Endothelial cell of umbilical vein (primary cell): ENCODE results near the gene CCDC30. TPM values are rescaled to one million over a fixed set of nuclear protein-coding genes. Genes with fewer than 3 reads are reported as not detected.

Experiments
- BruUV-seq: library from RNA; stranded (reverse); fragments of 400-500 nt; replicated peaks from 2 replicates; lab custom pipeline; 2021; lab: Mats Ljungman, UMichigan
- CTCF ChIA-PET: fragments of 300-600, 350-600 bp; sonication (Branson Sonifier 250); formaldehyde crosslinking; loops from one replicate; lab custom pipeline; 2021; ENCODE audit warnings: antibody characterized with exemption, inconsistent platforms; lab: Charles Lee
- POLR2A ChIA-PET: fragments of 300-600, 350-600 bp; sonication (Branson Sonifier 250); formaldehyde crosslinking; loops from one replicate; lab custom pipeline; 2021; ENCODE audit warnings: antibody characterized with exemption, inconsistent platforms; lab: Charles Lee
- DNase-seq: peaks from one replicate; pipeline ENCODE4 v3.0.0-alpha.2; 2011; ENCODE audit warnings: low read depth, low spot score
- FAIRE-seq: peaks from 2 replicates; lab custom pipeline; 2011; peaks lifted over from hg19 to GRCh38; lab: Jason Lieb, UNC
- H2AFZ ChIP-seq: 2 replicates; pipeline ENCODE4 v1.6.0; 2012; ENCODE audit warnings: low read depth, low read length, control low read depth, inconsistent platforms
- H3K27ac ChIP-seq: 2 replicates; pipeline ENCODE4 v1.5.1; 2011; ENCODE audit warnings: low read depth, mild to moderate bottlenecking, control low read depth, low read length, moderate library complexity; ENCODE audit not compliant: insufficient read depth
- H3K27me3 ChIP-seq, 2 experiments: 2 replicates each; pipeline versions ENCODE4 v1.6.0 to v1.6.1; 2011; ENCODE audit warnings: low read length in 2 of 2, mixed read lengths in 1 of 2; ENCODE audit not compliant: control insufficient read depth in 2 of 2, insufficient read depth in 2 of 2
- H3K36me3 ChIP-seq, 2 experiments: 2 replicates in 1 of 2; 3 replicates in 1 of 2; pipeline ENCODE4 v1.5.1; 2011; ENCODE audit warnings: low read length in 2 of 2, mild to moderate bottlenecking in 1 of 2, moderate library complexity in 1 of 2; ENCODE audit not compliant: control insufficient read depth in 2 of 2, insufficient read depth in 2 of 2; ENCODE audit errors: extremely low read depth in 1 of 2
- H3K4me1 ChIP-seq: 3 replicates; pipeline ENCODE4 v1.5.1; 2011; ENCODE audit warnings: mild to moderate bottlenecking, low read length; ENCODE audit not compliant: control insufficient read depth, insufficient read depth; ENCODE audit errors: extremely low read depth
- H3K4me2 ChIP-seq: 2 replicates; pipeline ENCODE4 v1.6.1; 2011; ENCODE audit warnings: low read length, control low read depth, mixed read lengths; ENCODE audit not compliant: insufficient read depth
- H3K4me3 ChIP-seq, 3 experiments: fragments of 200-600 bp in 1 of 3; sonication (generic), shearing (Covaris generic) in 1 of 3; replicated peaks in 1 of 3; 2 replicates each; pipeline ENCODE4 v1.5.1; 2011 to 2016; ENCODE audit warnings: control low read depth in 3 of 3, low read length in 3 of 3, mild to moderate bottlenecking in 2 of 3, inconsistent platforms in 1 of 3, low read depth in 1 of 3, moderate library complexity in 1 of 3; ENCODE audit not compliant: insufficient read depth in 1 of 3
- H3K79me2 ChIP-seq: 2 replicates; pipeline ENCODE4 v1.6.0; 2012; ENCODE audit warnings: low read length, inconsistent platforms; ENCODE audit not compliant: control insufficient read depth, insufficient read depth
- H3K9ac ChIP-seq: replicated peaks from 2 replicates; pipeline ENCODE3; 2011; ENCODE audit warnings: low read length, control low read depth; ENCODE audit not compliant: insufficient read depth; ENCODE audit errors: extremely low read depth
- H3K9me1 ChIP-seq: replicated peaks from 3 replicates; pipeline ENCODE4 v1.6.0; 2011; ENCODE audit warnings: mild to moderate bottlenecking, low read length; ENCODE audit not compliant: control insufficient read depth, insufficient read depth; ENCODE audit errors: extremely low read depth
- H3K9me3 ChIP-seq: replicated peaks from 2 replicates; pipeline ENCODE4 v1.5.1; 2012; ENCODE audit warnings: low read length, inconsistent platforms; ENCODE audit not compliant: control insufficient read depth, insufficient read depth
- H4K20me1 ChIP-seq: replicated peaks from 2 replicates; pipeline ENCODE3; 2011; ENCODE audit warnings: mild to moderate bottlenecking, low read length; ENCODE audit not compliant: control insufficient read depth, insufficient read depth; ENCODE audit errors: extremely low read depth
- JUN ChIP-seq: IDR thresholded peaks from 2 replicates; pipeline ENCODE4 v1.6.1; 2011; ENCODE audit warnings: borderline replicate concordance, low read depth; ENCODE audit not compliant: insufficient read length, insufficient read depth
- MYC ChIP-seq: IDR thresholded peaks from one replicate; pipeline ENCODE4 v1.6.1; 2011; ENCODE audit warnings: mild to moderate bottlenecking, low read depth, low read length
- POLR2A ChIP-seq: IDR thresholded peaks from 2 replicates; pipeline ENCODE4 v1.6.1; 2012; ENCODE audit warnings: low read depth, mild to moderate bottlenecking, control low read depth, low read length
- dilution Hi-C: fragments of 300-500 bp; cut with MboI; formaldehyde crosslinking; loops from one replicate; pipeline ENCODE4 v1.15.0; 2019; ENCODE audit warnings: low sequenced_read_pairs; ENCODE audit not compliant: extremely low pct_ligation_motif_present
- intact Hi-C: fragments of 100-400 bp; cut with micrococcal nuclease; formaldehyde crosslinking; loops from one replicate; pipeline ENCODE4 v1.10.0; 2022
- polyA plus RNA-seq, 4 experiments: library from polyadenylated mRNA; depleted of rRNA in 3 of 4; stranded (reverse) in 3 of 4; unstranded in 1 of 4; fragments of >200 nt; gene quantifications; 2 replicates each; pipeline versions ENCODE4 v1.2.1 to v1.2.3, GENCODE V29; 2011 to 2012; ENCODE audit warnings: missing spikeins in 1 of 4
- total RNA-seq: library from RNA; stranded (reverse); gene quantifications from 2 replicates; pipeline ENCODE4 v1.2.3, GENCODE V29; 2021
- TF ChIP-seq, protein P1 (sequence below), 2 donors: IDR thresholded peaks; 1 replicate in 1 of 2; 2 replicates in 1 of 2; pipeline ENCODE4 v1.5.1; 2011; ENCODE audit warnings: low read length in 2 of 2, mild to moderate bottlenecking in 2 of 2, moderate library complexity in 2 of 2, control low read depth in 1 of 2, inconsistent platforms in 1 of 2, low read depth in 1 of 2; ENCODE audit not compliant: insufficient read depth in 1 of 2; ENCODE audit errors: extremely low read depth in 1 of 2
- TF ChIP-seq, protein P2 (sequence below): IDR thresholded peaks from 2 replicates; pipeline ENCODE4 v1.6.1; 2011; ENCODE audit not compliant: insufficient read depth, insufficient read length

Gene CCDC30
- total and polyA plus RNA-seq, 2 donors (not counting 3 experiments of a cell fraction or from before 2014, with no cell fraction given) = 0.19 to 2.9 TPM

DNA sequence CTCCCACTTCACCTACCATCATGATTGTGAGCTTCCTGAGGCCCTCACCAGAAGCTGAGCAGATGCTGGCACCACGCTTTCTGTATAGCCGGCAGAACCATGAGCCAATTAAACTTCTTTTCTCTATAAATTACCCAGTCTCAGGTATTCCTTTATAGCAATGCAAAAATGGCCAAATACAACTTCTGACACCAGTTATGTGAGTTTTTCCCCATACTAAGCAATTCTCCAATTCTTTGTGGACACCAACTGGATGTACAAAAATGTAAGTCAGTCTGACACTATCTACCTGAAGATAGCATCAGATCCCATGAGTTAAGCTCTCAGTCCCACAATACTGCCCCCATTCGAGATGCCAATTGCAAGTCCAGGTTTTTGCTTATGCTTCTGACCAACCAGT lies 129.7 kb downstream of the CCDC30 start:
- Histone ChIP-seq H3K4me1 (no peaks in the 10 kb centered on the region), H3K9me3 (no peaks in the 10 kb centered on the region), H3K4me2 (no peak overlapping the region), H3K4me3 (no peak overlapping the region), H3K36me3 (no peaks in the 10 kb centered on the region), H3K79me2 (no peaks in the 10 kb centered on the region), H3K27me3 (peaks cover 5 to 10% of the 10 kb centered on the region in 2 experiments), H3K9me1 (no peaks in the 10 kb centered on the region), H3K27ac (no peak overlapping the region), H4K20me1 (no peaks in the 10 kb centered on the region), H3K9ac (no peak overlapping the region), H2AFZ (no peak overlapping the region)
- FAIRE-seq = no peak
- intact Hi-C loops = no loop called here
- dilution Hi-C loops = no loop called here
- no TSS peak for BruUV-seq
- POLR2A ChIA-PET = no interaction called here
- TF ChIP-seq, protein P1, sequence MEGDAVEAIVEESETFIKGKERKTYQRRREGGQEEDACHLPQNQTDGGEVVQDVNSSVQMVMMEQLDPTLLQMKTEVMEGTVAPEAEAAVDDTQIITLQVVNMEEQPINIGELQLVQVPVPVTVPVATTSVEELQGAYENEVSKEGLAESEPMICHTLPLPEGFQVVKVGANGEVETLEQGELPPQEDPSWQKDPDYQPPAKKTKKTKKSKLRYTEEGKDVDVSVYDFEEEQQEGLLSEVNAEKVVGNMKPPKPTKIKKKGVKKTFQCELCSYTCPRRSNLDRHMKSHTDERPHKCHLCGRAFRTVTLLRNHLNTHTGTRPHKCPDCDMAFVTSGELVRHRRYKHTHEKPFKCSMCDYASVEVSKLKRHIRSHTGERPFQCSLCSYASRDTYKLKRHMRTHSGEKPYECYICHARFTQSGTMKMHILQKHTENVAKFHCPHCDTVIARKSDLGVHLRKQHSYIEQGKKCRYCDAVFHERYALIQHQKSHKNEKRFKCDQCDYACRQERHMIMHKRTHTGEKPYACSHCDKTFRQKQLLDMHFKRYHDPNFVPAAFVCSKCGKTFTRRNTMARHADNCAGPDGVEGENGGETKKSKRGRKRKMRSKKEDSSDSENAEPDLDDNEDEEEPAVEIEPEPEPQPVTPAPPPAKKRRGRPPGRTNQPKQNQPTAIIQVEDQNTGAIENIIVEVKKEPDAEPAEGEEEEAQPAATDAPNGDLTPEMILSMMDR (IDR thresholded peaks at IDR 0.05; ENCODE audit: extremely low read depth in 1 of 2, insufficient read depth in 1 of 2, low read depth in 1 of 2, low read length in 2 of 2) = no peak
- TF ChIP-seq, protein P2, sequence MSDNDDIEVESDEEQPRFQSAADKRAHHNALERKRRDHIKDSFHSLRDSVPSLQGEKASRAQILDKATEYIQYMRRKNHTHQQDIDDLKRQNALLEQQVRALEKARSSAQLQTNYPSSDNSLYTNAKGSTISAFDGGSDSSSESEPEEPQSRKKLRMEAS = no peak
- TF ChIP-seq JUN (no peak), MYC (no peak)
- DNase-seq = no peak
- CTCF ChIA-PET = no interaction called here

DNA sequence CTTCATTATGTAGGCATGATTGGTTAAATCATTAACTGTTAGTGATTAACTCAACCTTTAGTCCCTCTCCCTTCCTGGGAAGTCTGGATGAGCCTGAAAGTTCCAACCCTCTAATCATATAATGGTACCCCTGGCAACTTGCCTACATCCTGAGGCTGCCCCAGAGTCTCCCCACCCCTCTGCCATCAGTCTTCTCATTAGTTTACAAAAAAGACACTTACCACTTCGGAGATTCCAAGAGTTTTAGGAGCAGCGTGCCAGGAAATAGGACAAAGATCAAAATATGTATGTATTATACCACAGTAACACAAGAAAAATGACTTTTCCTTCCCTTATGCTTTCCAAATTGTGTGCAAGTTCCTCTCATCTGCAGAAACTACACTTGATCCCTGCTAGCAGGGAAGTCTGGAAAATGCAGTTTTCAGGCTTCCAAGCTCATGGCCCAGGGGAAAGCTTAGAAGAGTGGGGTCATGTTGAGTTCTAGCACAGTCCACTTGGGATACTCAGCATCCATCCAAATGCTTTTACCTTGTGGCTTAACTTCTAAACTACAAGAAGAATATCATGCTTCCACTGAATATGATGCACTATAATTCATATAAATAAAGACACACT lies 130.5 kb downstream of the CCDC30 start:
- Histone ChIP-seq H3K9me3 (no peaks in the 10 kb centered on the region), H3K4me2 (no peak overlapping the region), H3K79me2 (no peaks in the 10 kb centered on the region), H3K4me3 (no peak overlapping the region), H3K9ac (no peak overlapping the region), H3K27ac (no peak overlapping the region), H2AFZ (no peak overlapping the region), H3K9me1 (no peaks in the 10 kb centered on the region), H3K4me1 (no peaks in the 10 kb centered on the region), H3K27me3 (peaks cover 5 to 10% of the 10 kb centered on the region in 2 experiments), H3K36me3 (no peaks in the 10 kb centered on the region), H4K20me1 (no peaks in the 10 kb centered on the region)
- CTCF ChIA-PET = no interaction called here
- intact Hi-C loops (no loop called here), dilution Hi-C loops (no loop called here)
- FAIRE-seq (no peak), DNase-seq (no peak)
- BruUV-seq = no TSS peak
- POLR2A ChIA-PET = no interaction called here
- TF ChIP-seq POLR2A (no peak), MYC (no peak), JUN (no peak)
